ENCODE data around the gene USP9X. TPM values are rescaled to one million over a fixed set of nuclear protein-coding genes. Genes with fewer than 3 reads are reported as not detected.
A peak's percentile ranks its signal among the peaks of the same experiment; 100 is the strongest.
"Not testable (repeated sequence)": the region's sequence is repeated elsewhere in the genome, so short reads cannot be mapped to it uniquely, and the experiment has no call there.

USP9X gene
- total RNA-seq, 1 donor from 2014 or later = 51.7 TPM

DNA sequence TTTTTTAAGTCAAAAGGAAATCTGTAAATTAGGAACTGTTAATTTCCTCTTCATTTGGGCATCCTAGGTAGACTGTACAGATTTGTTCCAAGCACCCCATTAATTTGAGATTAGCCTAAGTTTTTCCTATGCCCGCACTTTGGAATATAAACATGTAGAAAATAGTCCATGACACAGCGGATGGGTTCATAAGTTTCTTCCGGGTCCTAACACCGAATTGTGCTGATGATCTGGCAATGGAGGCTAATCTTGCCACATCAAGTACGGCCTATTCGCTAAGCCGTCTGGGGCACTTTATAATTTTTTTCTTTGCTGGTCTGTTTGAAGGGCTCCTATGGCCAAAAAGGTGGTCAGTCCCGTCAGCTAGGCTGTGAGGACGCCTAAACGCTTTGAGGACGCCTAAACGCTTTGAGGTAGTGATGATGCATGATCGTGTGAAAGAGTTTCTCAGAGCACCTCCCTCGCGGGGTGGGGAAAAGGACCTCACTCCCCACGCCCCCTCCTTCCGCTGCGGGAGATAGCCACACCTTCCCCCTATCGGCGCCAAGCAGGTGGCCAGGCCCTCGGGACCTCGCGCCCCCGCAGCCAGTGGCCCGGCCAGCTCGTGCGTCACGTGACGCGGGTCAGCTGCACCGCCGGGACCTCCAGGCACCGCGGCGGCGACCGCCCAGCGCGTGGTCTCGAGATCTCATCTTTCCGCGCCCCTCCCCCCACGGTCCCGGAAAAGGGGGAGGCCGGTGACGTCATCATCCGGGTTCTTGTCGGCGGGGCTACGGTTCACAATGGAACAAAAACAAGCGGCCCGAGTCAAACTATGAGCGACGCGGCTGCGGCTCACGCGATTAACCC is 977 bp upstream of the USP9X start:
- DNase-seq (peak; percentile 97), ATAC-seq (peak; percentile 84)
- intact Hi-C loops (cut with micrococcal nuclease) = no loop called here

DNA sequence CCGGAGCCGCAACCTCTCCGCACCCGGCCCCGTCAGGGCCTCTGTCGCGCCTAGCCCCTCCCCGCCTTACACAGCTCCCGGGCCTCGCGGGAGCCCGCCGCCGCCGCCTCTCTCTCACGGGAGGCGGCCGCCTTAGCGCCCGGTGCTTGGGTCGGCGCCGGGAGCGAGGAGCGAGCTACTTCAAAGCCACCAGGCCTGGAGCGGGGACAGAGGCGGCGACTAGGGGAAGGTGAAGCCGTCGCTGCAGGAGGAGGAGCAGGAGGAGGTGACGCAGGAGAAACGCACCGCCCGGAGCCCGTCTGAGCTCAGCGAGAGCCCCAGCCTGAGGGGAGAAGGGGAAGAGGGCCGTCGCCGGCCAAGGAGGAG is 250 bp downstream of the USP9X start:
- ATAC-seq = peak; percentile 44
- peak; percentile 70 for DNase-seq
- intact Hi-C loops (cut with micrococcal nuclease) = no loop called here

DNA sequence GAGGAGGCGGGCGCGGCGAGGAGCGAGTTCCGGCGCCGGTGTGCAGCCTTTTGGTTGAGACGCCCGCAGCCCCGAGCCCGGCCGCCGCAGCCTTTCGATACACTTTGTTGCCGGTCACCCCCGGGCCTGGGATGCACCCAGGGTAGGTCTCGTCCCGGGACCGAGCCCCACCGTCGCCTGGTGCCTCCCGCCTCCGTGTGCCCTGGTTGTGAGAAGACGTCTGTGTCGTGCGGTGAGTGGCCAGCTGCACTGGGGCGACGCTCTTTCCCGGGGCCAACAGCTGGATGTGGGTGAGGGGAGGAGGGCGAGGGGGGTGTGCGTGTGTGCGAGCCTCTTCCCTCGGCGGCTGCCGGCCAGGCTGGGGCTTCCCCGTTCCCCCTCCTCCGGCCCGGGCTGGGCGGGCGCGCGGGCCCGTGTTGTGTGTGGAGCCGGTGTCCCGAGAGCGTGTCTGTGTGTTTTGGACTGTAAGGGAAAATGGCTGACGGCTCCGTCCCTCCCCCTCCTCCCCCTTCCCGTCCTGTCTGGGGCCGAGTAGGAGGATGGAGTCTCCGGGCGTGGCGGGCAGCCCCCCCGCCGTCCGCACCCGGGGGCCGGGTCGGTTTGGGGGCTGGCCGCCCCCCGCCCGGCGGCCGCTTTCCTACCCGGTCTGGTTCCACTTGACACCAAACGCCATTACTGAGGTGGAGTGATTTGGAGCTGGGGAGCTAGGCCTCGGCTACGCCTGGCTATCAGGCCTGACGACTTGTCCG is 807 bp downstream of the USP9X start:
- ATAC-seq (peak; percentile 20), DNase-seq (peak; percentile 55)
- intact Hi-C loops (cut with micrococcal nuclease) = no loop called here

DNA sequence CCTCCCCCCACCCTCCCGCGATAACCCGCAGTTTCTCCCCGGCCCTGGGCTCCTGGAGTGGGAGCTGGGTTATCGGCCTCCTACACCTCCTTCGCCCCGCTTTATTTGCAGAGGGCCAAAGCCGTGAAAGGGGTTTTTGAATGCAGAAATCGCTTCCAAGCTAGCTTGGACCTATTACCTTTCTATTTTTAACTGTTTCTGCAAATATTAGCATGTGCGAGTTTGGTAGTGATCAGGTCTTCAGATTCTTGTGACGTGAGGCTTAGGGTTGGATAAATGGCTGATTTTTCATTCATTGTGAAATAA is 1.3 kb downstream of the USP9X start:
- DNase-seq = no peak
- ATAC-seq = no peak
- intact Hi-C loops (cut with micrococcal nuclease) = no loop called here

DNA sequence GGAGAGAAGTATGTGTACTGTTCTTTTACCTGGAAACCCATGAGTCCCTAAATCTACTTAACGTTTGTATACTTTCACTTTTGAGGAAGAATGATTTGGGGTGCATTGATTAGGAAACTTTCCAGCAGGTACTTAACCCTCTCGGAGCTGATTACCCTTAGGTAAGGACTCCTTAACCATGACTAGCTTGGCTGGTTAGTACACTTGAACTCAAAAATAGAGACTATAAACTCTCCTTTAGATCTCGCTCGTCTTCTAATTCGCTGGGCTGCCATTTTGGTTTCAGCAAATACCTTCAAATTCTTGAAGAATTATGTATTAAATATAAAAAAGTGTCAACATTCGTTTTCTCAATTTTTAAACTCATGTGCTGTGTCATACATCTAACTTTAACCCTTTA is 2.0 kb downstream of the USP9X start:
- intact Hi-C loops (cut with micrococcal nuclease) = no loop called here
- ATAC-seq (no peak), DNase-seq (no peak)

DNA sequence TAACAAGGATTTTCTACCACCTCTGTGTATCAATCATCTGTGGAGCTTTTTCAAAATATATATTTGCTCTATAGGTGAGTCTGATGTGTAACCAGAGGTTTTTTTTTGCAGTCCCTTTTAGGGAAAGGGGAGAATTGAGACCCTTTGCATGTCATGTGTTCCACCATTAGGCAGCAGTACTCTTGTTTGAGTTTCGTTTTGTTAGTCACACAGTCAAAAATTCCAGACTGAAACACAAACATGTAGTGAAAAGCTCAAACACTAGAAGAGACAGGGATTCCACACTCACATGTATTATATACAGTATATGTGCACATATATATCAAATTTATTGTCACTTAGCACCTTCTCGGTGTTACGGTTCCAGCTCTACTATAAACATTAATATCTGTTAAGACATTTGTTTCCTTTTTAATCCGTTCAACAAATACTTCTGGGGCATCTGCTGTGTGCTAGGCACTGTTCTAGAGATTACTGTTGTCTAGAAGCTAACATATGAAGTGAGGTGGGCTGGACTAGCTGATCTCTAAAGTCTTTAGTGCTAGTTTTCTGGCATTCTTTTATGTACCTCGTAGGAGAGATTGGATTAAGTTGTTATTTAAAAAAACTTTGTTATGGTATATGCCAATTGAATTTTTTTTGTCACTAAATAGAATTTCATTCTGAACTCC is 5.5 kb downstream of the USP9X start:
- DNase-seq = no peak
- ATAC-seq = no peak
- intact Hi-C loops (cut with micrococcal nuclease) = no loop called here

DNA sequence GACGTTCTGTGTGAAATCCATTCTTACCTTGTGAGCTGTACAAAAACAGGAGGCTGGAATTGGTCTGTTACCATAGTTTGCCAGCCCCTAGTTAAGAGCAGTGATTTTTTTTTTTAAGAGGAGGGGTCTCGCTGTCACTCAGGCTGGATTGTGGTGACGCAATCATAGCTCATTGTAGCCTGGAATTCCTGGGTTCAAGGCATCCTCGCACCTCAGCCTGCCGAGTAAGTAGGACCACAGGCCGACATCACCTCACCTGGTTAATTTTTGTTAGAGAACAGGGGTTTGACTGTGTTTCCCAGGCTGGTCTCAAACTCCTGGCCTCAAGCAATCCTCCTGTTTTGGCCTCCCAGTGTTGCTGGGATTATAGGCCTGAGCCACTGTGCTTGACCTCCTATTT is 7.5 kb downstream of the USP9X start:
- intact Hi-C loops (cut with micrococcal nuclease) = no loop called here
- DNase-seq (no peak), ATAC-seq (no peak)

DNA sequence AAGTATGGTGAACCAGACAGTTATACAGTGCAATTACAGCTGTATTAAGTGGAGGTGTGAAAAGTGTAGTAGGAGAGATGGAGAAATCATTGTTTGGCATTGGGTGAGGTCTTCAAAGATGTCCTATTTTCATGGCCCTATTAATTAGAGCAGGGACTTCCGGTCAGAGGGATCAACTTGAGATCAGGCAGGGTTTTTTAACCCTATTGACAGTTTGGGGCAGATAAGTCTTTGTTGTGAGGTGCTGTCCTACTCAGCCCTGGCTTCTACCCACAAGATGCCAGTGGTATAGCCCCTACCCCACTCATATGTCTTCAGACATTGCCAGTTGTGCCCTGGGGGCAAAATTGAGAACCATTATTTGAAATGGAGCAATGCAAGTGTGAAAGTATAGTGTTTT is 9.9 kb downstream of the USP9X start:
- DNase-seq (no peak), ATAC-seq (no peak)
- intact Hi-C loops (cut with micrococcal nuclease) = no loop called here

DNA sequence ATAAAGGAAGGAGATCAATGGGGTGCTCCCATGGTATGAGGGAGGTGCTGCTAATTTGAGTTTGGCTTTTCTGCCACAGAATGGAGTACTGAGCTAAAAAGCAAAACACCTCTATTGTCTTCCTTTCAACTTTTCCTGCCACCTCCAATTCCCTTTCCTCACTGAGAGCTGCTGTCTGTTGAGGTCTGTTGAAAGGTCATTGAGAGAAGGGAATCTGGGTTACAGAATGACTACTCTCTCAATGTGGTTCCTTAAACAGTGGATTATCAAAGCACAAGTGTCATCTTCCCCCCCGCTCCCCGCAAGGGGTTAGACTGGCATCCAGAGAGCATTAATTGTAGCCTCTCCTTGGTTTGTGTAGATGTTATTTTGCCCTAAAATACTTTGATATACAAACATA is 10.7 kb downstream of the USP9X start:
- peak; percentile 35 for ATAC-seq
- DNase-seq = no peak
- intact Hi-C loops (cut with micrococcal nuclease) = no loop called here

DNA sequence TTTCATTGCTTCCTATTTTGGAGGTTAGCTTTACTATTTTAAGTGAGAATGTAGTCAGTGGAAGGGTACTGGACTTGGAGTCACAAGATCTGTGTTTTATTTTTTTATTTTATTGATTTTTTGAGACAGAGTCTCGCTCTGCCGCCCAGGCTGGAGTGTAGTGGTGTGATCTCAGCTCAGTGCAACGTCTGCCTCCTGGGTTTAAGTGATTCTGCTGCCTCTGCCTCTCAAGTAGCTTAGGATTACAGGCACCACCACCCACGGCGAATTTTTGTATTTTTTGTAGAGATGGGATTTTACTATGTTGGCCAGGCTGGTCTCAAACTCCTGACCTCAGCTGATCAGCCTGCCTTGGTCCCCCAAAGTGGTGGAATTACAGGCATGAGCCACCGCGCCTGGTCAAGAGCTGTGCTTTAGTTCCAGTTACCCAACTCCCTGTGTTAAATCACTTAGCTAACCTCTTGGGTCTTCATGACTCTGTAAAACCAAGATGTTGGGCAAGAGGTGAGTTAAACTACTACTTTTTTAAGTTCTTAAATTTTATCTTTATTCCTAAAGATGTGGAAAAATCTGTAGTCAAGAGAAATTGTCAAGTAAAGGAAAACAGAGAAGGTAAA is 11.2 kb downstream of the USP9X start:
- ATAC-seq = no peak

DNA sequence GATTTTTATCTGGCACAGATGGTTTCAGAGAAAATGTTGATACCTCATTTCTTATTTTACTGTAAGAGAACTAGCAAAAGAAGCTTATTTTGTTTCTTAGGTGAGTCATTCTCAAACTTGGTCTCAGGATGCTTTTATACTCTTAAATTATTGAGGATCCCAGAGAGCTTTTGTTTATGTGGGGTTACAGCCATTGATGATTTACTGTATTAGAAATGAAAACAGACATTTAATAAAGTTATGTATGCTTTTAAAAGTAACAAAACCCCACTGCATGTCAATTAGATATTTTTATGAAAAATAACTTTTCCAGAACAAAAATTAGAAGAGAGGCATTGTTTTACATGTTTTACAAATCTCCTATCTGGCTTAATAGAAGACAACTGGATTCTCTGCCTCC is 12.1 kb downstream of the USP9X start:
- intact Hi-C loops (cut with micrococcal nuclease) = no loop called here
- no peak for DNase-seq
- ATAC-seq = no peak

More for the DNA sequence above, 11.2 kb downstream of the USP9X start:
- no peak for DNase-seq
- intact Hi-C loops (cut with micrococcal nuclease) = no loop called here

DNA sequence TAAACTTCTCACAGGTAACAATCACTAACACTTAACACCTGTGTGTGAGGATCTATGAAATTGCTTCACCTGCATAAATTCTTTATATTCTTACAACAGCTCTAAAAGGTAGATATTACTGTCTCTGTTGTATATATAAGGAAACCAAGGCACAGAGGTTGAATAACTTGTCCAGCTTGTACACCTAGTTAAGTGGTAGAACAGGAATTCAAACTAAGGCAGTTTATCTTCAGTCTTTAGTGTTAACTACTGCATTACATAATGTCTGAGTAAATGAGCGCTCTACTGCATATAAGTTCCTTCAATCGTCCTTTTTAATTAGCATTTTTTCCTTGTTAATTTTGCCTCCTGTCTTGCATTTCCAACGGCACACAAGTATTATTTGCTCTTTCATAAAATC is 15.0 kb downstream of the USP9X start:
- no peak for ATAC-seq
- intact Hi-C loops (cut with micrococcal nuclease) = no loop called here

DNA sequence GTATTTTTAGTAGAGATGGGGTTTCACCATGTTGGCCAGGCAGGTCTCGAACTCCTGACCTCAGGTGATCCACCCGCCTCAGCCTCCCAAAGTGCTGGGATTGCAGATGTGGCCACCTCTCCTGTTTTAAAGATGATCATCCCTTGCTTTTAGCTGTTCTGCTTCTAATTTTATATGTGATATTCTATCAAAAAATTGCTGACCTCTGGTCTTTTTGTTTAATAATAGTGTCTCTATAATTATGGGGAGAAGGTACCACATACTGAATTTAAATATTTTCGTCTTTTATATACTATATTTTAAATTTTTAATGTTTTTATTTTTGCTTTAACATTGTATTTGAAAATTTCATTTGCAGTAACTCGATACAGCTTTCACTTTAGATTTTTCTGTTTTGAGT is 15.6 kb downstream of the USP9X start:
- no peak for DNase-seq
- no peak for ATAC-seq
- intact Hi-C loops (cut with micrococcal nuclease) = no loop called here

More for the DNA sequence above, 15.0 kb downstream of the USP9X start:
- DNase-seq = no peak

DNA sequence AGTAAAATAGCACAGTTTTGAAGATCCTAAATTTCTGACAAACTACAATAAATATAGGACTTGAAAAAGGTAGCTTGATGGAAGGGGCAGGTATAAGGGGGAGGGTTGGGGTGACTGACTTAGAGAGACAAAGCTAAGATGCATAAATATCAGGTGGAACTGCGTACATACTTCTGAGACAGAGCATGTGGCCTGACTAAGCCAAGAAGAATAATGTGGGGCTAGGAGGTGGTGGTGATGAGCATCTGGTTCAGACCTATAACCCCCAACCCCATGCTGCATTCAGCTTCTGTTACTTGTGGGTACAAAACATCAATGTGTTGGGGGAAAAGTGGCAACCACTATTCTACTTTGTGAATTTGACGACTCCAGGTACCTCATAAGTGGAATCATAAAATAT is 19.8 kb downstream of the USP9X start:
- intact Hi-C loops (cut with micrococcal nuclease) = no loop called here
- no peak for DNase-seq
- ATAC-seq = no peak

DNA sequence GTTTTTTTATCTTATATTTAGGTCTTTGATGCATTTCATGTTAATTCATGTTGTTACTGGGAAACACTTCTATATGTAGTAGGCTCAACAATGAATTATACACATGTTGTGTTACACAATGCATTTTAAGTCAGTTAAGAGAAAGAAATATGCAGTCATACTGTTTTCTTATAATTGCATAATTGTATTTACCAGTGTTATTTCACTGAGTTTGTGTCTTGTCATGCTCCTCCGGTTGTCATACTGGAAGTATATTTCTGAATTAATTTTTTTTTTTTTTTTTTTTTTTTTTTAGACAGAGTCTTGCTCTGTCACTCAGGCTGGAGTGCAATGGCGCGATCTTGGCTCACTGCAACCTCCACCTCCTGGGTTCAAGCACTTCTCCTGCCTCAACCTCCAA is 21.0 kb downstream of the USP9X start:
- ATAC-seq; intact Hi-C loops (cut with micrococcal nuclease); DNase-seq: not testable (repeated sequence)

DNA sequence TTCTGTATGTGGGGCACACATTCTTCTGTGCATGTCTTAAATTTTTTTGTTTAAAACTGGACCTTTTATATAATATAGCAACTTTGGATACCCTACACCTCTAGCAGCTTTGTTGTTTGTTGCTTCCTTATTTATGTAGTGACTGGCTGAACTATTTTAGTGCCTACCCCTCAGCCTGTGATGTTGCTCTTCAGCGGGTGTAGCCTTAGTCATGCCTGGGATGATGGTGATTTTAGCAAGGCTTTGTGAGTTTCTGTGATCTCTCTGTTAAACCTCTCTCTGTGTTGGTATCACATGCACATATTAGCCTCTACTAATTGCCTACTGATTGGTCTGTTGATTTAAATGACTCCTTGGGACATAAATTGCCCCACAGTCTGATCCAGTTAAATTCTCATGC is 22.8 kb downstream of the USP9X start:
- ATAC-seq (no peak), DNase-seq (no peak)
- intact Hi-C loops (cut with micrococcal nuclease) = no loop called here

DNA sequence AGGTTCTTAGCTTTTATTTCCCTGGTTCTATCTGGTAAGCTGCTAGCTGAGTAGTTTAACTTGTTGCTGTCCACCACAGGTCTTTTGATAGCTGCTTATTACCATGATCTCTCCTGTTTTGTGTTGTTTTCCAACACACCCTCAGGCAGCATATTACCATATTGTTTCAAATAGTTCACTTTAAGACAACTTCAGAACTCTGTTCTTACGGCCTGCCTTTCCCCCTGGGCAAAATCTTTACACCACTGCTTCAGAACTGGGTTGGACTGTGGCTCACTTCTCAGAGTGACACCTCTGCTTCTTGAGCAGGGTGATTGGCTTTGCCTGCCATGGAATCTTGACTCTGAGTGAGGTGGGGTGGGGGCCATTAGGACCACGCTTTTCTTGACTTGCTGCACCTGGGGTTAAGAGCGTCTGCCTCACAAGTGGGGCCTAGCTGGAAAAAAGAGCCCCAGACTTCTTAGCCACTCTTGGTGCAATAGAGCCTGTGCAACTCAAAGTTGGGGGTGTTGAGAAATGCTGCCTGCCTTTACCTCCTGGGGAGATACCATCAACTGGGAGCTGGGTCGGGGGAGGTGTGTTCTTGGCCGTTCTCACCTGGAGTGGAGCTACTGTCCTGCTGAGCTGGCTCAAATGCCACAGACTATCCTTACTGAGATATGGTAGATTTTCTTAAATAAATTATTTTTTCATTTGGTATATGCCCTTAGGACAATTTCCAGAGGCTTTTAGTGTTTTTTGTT is 23.4 kb downstream of the USP9X start:
- intact Hi-C loops (cut with micrococcal nuclease) = no loop called here
- ATAC-seq = no peak

DNA sequence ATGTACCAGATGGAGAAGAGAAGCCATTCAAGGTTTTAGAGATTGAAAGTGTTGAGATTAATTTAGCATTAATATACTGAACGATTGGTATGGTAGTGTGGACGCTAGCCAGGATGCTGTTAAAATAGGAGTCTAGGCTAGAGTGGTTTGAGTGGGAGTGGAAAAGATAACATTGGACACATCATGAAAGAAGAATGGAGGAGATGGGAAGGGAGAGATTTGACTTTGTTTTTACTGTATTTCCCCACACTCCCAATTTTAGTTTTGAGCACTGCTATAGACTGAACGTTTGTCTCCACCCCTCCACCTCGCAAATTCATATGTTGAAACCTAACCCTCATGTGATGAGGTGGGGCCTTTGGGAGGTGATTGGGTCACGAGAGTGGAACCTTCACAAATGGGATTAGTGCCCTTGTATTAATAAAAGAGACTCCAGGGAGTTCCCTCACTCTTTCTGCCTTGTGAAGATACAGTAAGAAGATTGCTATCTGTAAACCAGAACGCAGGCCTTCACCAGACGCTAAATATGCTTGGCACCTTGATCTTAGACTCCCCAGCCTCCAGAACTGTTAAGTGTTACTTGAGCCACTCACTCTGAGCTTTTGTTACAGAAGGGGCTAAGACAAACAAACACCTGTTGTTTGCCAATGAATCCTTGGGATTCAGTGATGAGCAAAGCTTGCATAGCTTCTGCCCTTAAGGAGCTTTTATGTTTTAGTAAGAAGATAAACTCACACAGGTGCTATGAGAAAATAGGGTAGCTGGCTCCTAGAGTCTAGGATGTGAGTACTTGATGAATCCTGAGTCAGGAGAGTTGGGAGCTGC is 25.8 kb downstream of the USP9X start:
- intact Hi-C loops (cut with micrococcal nuclease) = loop anchor here (10.0 kb wide), 1 partner anchor 456 kb away; no protein-coding TSS in a partner anchor
- no peak for DNase-seq
- peak; percentile 28 for ATAC-seq

More for the DNA sequence above, 23.4 kb downstream of the USP9X start:
- no peak for DNase-seq
